T47D (cell line): Measurements from ENCODE around the gene GABRB1.
"Not testable (repeated sequence)": the region's sequence is repeated elsewhere in the genome, so short reads cannot be mapped to it uniquely, and the experiment has no call there.

Experiments
- DNase-seq, 2 experiments: peaks; one replicate each; pipeline versions ENCODE4 v3.0.0 to v3.0.0-alpha.2; 2011 to 2012; ENCODE audit warnings: low read depth in 1 of 2, low spot score in 1 of 2
- JUND ChIP-seq: IDR thresholded peaks from 2 replicates; pipeline ENCODE4 v1.6.1; 2012; ENCODE audit warnings: low read depth
- in situ Hi-C: cut with HindIII; loops from 2 replicates; pipeline ENCODE4 v1.10.0; 2016; ENCODE audit warnings: low sequenced_read_pairs, low pct_unique_long_range_greater_than_20kb

GABRB1 gene

DNA sequence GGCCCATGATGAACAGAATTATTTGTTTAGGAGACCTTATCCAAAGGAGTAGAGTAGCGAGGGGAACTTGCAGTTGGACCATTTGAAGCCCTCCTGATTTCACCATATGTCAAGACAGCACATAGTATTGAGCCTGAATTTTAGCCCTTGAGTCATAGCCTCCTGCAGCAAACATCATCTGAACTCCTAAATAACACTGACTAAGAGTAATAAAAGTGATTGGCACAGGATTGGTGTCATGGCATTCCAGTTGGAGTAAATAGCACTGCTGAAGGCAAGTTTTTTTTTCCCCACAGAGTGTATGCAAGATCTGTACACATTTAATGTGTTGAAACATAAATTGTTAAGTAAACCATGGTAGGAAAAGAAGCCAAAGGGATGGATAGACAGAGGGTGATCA lies 343.1 kb downstream of the GABRB1 start:
- in situ Hi-C loops = no loop called here
- DNase-seq = no peak
- TF ChIP-seq JUND = no peak

DNA sequence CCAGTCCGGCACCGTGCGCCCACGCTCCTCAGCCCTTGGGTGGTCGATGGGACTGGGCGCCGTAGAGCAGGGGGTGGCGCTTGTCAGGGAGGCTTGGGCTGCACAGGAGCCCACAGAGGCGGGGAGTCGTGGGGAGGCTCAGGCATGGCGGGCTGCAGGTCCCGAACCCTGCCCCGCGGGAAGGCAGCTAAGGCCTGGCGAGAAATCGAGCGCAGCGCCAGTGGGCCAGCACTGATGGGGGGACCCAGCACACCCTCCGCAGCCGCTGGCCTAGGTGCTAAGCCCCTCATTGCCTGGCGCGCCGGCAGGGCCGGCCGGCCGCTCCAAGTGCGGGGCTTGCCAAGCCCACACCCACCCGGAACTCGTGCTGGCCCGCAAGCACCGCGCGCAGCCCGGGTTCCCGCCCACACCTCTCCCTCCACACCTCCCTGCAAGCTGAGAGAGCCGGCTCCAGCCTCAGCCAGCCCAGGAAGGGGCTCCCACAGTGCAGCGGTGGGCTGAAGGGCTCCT lies 346.7 kb downstream of the GABRB1 start:
- DNase-seq, in situ Hi-C loops: not testable (repeated sequence)

DNA sequence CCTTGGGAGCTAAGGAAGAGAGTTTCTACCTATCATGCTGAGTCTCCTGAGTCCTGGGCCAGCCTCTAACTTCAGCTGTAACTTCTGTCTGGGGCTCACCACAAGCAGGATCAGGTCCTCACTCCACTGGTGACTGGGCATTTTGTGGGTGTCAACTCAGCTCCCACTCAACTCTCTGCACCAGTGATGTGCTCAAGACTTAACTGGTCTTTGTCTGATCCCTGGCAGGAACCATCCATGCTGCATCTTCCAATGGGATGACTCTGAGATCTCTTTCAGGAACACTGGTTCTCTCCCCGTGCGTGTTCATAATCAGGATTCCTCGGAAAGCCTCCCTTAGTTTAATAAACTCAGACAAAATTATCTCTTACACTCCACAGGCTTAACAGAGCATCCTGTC lies 349.8 kb downstream of the GABRB1 start:
- no peak for DNase-seq
- no peak for TF ChIP-seq JUND
- in situ Hi-C loops = no loop called here

DNA sequence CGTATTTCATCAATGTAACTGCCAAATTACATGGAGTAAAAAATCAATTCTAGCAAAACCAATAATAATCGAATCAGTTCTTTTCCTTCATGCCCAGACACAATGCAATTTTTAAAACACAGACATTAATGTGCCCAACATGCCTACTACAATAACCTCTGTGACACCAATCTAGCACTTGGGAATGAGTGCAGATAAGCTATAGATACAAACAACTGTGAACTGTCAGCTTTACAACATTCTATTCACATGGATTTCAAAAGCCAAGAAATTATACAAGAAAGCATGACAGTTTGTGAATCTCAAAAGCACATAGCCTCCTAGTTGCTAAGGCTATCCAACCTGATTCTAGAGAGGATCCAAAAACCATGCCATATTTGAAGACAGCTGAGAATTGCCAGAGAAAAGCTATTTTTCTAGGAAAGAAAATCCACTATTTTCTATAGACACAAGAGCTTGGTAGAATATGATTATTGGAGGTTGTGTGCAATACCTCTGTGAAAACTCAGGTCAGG lies 351.5 kb downstream of the GABRB1 start:
- in situ Hi-C loops = no loop called here
- DNase-seq = no peak
- TF ChIP-seq JUND = no peak

DNA sequence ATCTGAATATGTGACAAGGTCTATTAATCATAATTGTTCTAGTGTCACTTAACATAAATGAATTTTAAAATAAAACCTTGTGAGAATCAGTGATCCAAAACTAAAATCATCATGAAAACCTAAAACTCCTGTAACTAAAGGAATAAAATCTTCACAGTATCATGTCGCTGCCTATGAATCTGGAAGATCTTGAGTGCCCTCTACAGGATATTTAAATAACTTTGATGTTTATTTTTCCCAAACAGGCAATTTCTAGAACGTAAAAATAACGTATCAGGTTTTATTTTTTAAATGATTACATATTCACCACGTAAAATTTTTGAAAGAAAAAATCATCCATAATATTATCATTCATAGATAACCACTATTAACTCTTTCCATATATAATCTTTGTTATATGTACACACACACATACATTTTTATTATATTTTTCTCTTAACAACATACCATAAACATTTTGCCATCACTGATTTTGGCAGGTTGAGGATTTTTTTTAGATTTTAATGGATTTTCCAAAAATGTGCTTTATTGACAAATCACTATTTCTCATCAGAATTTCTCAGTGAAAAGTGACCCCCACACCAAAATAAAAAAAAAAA lies 352.6 kb downstream of the GABRB1 start:
- no peak for TF ChIP-seq JUND
- in situ Hi-C loops = no loop called here
- peak in 1 of 2 experiments; percentile 40 for DNase-seq

DNA sequence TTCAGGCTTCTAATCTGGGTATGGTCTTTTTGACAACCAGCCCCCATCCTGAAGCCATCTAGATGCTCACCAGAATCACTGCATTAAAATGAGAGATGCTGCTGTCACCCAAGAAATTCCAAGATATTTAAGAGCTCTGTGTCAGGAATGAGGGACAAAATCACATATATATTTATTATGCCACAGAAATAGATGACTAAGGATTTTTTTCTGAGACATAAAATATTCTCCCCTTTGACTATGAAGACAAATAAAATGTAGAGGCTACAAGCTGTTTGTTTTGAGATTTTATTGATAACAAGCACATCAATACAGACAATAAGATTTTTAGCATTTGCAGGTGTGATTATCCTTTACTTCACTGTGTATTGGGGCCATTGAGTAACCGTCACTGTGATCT lies 354.8 kb downstream of the GABRB1 start:
- in situ Hi-C loops = no loop called here
- TF ChIP-seq JUND = no peak
- DNase-seq = no peak

DNA sequence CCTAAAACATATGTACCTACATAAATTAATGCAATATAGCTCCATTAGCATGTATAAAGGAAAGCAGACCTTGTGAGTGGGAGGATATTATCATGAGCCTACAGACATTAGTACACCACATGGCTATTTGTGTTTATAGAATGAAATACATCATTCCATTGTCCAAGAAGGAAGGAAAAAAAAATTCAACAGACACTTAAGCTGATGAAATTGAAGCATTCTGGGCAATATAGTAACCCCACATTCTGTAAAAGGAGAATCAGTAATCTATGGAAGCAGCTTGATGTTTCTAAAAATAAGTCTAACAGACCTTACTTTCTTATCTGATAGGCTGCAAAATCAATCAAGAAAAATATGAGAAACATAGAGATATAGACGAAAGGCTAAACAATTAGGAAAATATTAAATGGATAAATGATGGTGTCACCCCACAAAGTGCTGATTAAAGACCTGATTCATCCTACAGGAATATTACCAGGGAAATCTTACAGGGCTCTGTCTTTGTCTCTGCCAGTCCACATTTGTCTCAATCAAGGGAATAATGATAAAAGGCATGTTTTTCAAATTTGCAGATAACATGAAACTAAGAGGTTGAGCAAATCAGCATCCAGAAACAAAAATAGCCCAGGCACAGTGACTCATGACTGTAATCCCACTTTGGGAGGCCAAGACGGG lies 355.3 kb downstream of the GABRB1 start:
- no peak for TF ChIP-seq JUND
- in situ Hi-C loops = no loop called here
- DNase-seq = no peak

DNA sequence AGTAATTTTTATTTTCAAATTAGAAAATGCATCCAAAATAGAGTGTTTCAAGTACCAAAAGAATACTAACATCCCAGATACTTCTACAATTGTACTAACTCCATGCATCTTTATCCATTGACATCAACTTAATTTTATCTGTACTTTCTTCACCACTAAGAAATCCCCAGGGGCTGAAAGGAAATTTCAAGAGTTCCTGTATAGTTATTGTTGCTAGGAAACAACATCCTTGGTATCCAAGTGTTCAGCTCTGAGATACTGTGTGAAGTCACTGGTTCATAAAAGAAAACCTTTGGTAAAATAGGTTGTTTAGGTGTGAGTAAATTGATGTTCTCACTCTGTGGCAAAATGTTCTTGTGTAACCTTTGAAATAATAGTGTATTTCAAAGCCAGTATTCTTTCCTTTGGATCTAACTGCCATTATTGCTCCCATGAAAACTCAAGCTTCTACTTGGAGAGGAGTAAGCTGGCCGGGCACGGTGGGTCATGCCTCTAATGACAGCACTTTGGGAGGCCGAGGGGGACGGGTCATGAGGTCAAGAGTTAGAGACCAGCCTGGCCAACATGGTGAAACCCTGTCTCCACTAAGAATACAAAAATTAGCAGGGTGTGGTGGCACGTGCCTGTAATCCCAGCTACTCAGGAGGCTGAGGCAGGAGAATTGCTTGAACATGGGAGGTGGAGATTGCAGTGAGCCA lies 359.2 kb downstream of the GABRB1 start:
- TF ChIP-seq JUND = no peak
- no peak for DNase-seq
- in situ Hi-C loops = no loop called here

DNA sequence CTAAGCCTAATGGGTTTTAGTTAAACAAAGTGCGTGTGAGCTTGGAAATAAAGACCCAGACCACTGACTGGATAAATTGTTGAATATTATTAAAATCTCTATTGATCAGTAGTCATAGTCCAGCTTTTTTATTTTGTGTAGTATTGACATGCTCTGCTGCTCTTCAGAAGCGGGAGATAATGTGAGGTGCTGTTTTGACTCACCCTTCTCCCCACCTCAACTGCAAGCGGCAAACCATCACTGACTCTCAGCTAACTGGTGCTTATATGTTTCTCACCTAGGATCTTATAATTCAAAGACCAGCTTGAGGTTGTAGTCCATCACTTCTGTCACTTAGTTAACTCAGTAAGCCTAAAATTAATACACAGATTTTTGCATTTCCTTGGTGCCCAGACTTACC lies 359.9 kb downstream of the GABRB1 start:
- no peak for DNase-seq
- TF ChIP-seq JUND = no peak
- in situ Hi-C loops = no loop called here

DNA sequence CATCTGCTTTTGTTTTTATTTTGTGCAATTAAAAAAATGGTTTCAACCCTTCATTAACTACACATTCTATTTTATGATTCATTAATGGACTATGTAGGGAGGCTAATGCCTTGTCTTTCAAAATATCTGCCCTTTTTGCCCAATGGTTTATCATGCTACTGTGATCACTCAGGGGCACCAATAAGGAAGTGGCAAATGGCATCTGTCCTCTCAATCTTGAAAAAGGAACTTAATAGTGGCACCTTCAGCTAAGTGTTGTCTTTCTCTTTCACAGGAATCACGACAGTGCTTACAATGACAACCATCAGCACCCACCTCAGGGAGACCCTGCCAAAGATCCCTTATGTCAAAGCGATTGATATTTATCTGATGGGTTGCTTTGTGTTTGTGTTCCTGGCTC lies 375.0 kb downstream of the GABRB1 start:
- TF ChIP-seq JUND = no peak
- in situ Hi-C loops = no loop called here
- DNase-seq = no peak

DNA sequence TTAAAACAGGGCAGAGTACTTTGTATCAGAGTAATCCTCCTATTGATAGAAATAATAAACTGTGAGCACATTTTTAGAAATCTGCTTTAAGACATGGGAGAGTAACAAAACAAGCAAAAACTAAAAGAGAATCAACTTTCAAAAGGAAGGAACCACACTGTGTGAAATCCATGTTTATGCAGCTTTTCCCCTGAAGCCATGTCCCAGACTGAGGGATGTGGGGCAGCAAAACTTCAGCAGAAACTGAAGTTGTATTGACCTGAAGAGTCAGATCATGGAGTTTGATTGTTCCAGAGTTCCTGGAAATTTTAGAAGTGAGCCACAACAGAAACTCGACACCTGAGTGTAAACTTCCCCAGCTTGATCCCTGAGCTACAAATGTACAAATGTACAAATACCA lies 378.9 kb downstream of the GABRB1 start:
- TF ChIP-seq JUND = no peak
- in situ Hi-C loops = no loop called here
- peak in 1 of 2 experiments; percentile 20 for DNase-seq

DNA sequence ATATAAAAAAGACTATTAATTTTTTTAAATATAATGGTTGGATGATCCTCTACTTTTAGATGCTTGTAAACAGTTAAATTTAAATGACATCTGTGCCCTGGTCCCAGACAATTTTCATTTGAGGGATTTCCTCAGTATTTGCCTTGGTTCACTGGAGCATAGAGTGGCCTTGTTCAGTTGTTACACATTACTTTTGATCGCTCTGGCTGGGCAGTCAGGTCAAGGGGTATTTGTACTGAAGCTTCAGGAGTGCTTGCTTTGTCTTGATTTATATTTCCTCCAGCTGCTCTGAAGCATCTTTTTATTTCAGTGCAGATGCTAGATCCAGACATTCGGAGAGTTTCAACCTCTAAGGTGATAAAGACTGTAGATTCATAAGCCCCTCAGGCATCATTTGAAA lies 382.2 kb downstream of the GABRB1 start:
- no peak for TF ChIP-seq JUND
- in situ Hi-C loops = no loop called here
- DNase-seq = no peak

DNA sequence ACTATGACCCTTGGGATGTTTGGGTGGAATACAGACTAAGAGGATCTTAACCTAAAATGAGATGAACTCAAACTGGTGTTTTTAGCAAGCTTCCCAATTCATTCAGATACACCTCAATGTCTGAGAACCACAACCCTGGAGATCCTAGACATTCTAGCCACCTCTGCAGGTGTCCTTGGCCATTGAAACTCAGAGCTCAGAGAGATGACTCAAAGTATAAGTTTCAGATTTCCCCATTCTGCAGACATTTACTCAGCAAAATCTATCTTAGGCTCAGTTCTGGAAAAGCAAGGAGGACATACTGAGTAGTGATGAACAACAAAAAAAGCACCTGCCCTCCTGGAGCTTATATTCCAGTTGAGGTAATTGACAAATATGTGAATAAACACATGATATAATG lies 384.4 kb downstream of the GABRB1 start:
- in situ Hi-C loops = no loop called here
- TF ChIP-seq JUND = no peak

DNA sequence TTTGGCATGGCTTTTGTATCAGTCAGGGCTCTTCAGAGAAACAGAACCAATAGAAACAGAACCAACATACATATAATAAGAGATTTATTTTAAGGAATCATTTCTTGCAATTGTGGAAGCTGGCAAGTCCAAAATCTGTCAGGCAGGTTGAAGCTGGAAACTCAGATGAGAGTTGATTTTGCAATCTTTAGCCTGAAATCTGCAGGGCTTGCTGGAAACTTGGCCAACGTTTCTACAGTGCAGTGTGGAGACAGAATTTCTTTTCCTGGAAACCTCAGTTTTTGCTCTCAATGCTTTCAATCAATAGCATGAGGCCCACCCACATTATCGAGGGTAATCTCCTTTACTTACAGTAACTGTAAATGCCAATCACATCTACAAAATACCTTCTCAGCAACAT lies 386.8 kb downstream of the GABRB1 start:
- no peak for TF ChIP-seq JUND
- in situ Hi-C loops = no loop called here
- DNase-seq = no peak

More for the DNA sequence above, 384.4 kb downstream of the GABRB1 start:
- no peak for DNase-seq
